ELF-1 (cell line): ENCODE measurements around the gene ENTPD7.
"Not testable (repeated sequence)": the region's sequence is repeated elsewhere in the genome, so short reads cannot be mapped to it uniquely, and the experiment has no call there.

ENCODE experiments used
- DNase-seq: peaks from one replicate; pipeline ENCODE4 v3.0.0-alpha.2; 2016; ENCODE audit warnings: low read depth, low spot score

The ENTPD7 gene

GRCh38 chr10:99743841-99744240 lies 84.5 kb downstream of the ENTPD7 start:
- no peak for DNase-seq

DNA sequence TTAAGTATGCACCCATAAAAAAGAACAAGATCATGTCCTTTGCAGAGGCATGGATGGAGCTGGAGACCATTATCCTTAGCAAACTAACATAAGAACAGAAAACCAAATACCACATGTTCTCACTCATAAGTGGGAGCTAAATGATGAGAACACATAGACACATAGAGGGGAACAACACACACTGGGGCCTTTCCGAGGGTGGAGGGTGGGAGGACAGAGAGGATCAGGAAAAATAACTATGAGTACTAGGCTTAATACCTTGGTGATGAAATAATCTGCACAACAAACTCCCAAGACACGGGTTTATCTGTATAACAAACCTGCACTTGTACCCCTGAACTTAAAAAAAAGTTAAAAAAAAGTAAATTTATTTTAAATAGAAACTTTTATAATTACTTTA lies 86.9 kb downstream of the ENTPD7 start:
- DNase-seq = not testable (repeated sequence)

GRCh38 chr10:99748823-99749451 lies 89.6 kb downstream of the ENTPD7 start:
- DNase-seq = no peak

DNA sequence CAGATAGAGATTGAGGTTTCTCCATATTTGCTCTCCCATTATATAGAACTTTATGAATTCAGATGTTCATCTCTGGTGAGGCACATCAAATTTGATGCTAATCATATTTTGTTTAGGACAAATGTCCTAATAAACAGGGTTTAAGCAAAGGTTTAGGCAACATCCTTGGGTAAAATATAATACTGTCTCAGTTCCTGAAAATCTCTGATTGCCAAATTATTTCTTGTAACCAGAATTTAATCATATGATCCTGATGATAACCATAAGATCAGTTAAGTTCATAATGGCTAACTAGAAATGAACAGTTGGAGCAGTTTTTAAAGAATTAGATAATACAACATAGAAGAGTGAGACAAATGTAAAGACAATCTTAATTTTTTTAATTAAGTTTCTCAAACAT lies 91.3 kb downstream of the ENTPD7 start:
- no peak for DNase-seq

GRCh38 chr10:99754670-99755069 lies 95.4 kb downstream of the ENTPD7 start:
- DNase-seq = no peak
